Esophagus (tissue), 2 donors: ENCODE data around the gene KDM4B. TPM values are rescaled to one million over a fixed set of nuclear protein-coding genes. Genes with fewer than 3 reads are reported as not detected.

Experiments used
- H3K27ac ChIP-seq, 2 donors: one replicate each; pipeline ENCODE4 v1.5.1; 2013; ENCODE audit warnings: low read depth in 2 of 2, mild to moderate bottlenecking in 2 of 2, inconsistent platforms in 1 of 2, low read length in 1 of 2, moderate library complexity in 1 of 2
- H3K27me3 ChIP-seq, 2 donors: one replicate each; pipeline ENCODE4 v1.6.1; 2013; ENCODE audit warnings: low read length in 2 of 2, control low read depth in 1 of 2, mild to moderate bottlenecking in 1 of 2; ENCODE audit not compliant: insufficient read depth in 2 of 2, control insufficient read depth in 1 of 2
- H3K36me3 ChIP-seq, 2 donors: one replicate each; pipeline ENCODE4 v1.6.1; 2013; ENCODE audit warnings: low read length in 1 of 2; ENCODE audit not compliant: control insufficient read depth in 2 of 2, insufficient read depth in 2 of 2
- H3K4me1 ChIP-seq, 2 donors: one replicate each; pipeline ENCODE4 v1.6.1; 2013; ENCODE audit warnings: low read length in 1 of 2; ENCODE audit not compliant: control insufficient read depth in 2 of 2, insufficient read depth in 2 of 2
- H3K4me3 ChIP-seq, 2 donors: one replicate each; pipeline ENCODE4 v1.5.1; 2013; ENCODE audit warnings: low read length in 2 of 2, mild to moderate bottlenecking in 2 of 2, low read depth in 1 of 2, moderate library complexity in 1 of 2
- H3K9me3 ChIP-seq, 2 donors: one replicate each; pipeline ENCODE4 v1.6.1; 2013; ENCODE audit warnings: mild to moderate bottlenecking in 2 of 2, low read depth in 1 of 2, low read length in 1 of 2, moderate library complexity in 1 of 2; ENCODE audit not compliant: control insufficient read depth in 2 of 2, insufficient read depth in 1 of 2
- WGBS, 2 donors: extraction: QIAGEN DNeasy Blood & Tissue Kit; methylation state at CpG; one replicate each; pipeline ENCODE4 v1.1.7; 2013; 5-methylcytosine and 5-hydroxymethylcytosine counted together
- polyA plus RNA-seq, 2 donors: library from polyadenylated mRNA; stranded (reverse); fragments of 200-250 nt; gene quantifications; one replicate each; pipeline ENCODE4 v1.2.3, GENCODE V29; 2013
- donor health status: healthy with polysubstance abuse.
- donor health status: Bipolar disorder and iron deficiency.

KDM4B gene
- polyA plus RNA-seq, 2 donors: 10.7 to 26.7 TPM

- 83 to 84% methylated on average over 24 to 25 of the region's 25 CpGs for WGBS, 2 donors
- H3K4me3 ChIP-seq: no peak overlapping the region
- H3K27ac ChIP-seq: no peak overlapping the region
- H3K36me3 ChIP-seq: peaks cover 12 to 84% of the 10 kb centered on the region in 2 donors
- H3K4me1 ChIP-seq: peaks cover 0 to 5% of the 10 kb centered on the region in 2 donors
- peaks cover 0 to 5% of the 10 kb centered on the region in 2 donors for H3K9me3 ChIP-seq
- H3K27me3 ChIP-seq: no peaks in the 10 kb centered on the region
These were observed 167.4 kb downstream of the KDM4B start for GRCh38 chr19:5136073-5136855.

DNA sequence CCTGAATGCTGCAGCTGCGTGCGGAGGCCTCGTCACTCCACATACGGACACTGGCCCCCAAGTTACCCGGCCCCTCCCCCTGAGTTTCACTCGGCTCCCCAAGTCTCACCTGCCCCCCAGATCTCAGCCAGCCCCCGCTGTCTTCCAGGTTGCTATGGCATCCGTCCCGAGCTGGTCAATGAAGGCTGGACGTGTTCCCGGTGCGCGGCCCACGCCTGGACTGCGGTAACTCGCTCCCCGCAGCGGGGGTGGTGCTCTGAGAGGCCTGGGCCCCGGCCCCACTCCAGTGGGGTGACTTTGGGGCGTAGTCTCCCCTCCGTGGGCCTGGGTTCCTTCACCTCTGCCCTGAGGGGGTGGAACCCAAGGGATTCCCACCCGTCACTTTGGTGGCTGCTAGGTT, 168.2 kb downstream of the KDM4B start:
- H3K4me3 ChIP-seq: no peak overlapping the region
- peaks cover 0 to 5% of the 10 kb centered on the region in 2 donors for H3K9me3 ChIP-seq
- H3K4me1 ChIP-seq: peaks cover 0 to 1% of the 10 kb centered on the region in 2 donors
- 90 to 94% methylated on average over 22 of the region's 22 CpGs for WGBS, 2 donors
- no peak overlapping the region for H3K27ac ChIP-seq
- H3K36me3 ChIP-seq: peaks cover 12 to 87% of the 10 kb centered on the region in 2 donors
- H3K27me3 ChIP-seq: no peaks in the 10 kb centered on the region

- peaks cover 12 to 88% of the 10 kb centered on the region in 2 donors for H3K36me3 ChIP-seq
- H3K4me1 ChIP-seq: no peaks in the 10 kb centered on the region
- H3K9me3 ChIP-seq: peaks cover 0 to 5% of the 10 kb centered on the region in 2 donors
- H3K27ac ChIP-seq: no peak overlapping the region
- H3K4me3 ChIP-seq: no peak overlapping the region
- H3K27me3 ChIP-seq: no peaks in the 10 kb centered on the region
- WGBS, 2 donors: 85 to 89% methylated on average over 29 of the region's 29 CpGs
These were observed 168.7 kb downstream of the KDM4B start for GRCh38 chr19:5137571-5138124.

- Histone ChIP-seq H3K4me1 (no peaks in the 10 kb centered on the region), H3K4me3 (no peak overlapping the region), H3K27ac (no peak overlapping the region), H3K36me3 (peaks cover 12 to 78% of the 10 kb centered on the region in 2 donors), H3K9me3 (peaks cover 0 to 5% of the 10 kb centered on the region in 2 donors), H3K27me3 (no peaks in the 10 kb centered on the region)
- 73 to 81% methylated on average over 30 of the region's 30 CpGs for WGBS, 2 donors
These were observed 170.0 kb downstream of the KDM4B start for GRCh38 chr19:5138606-5139582.

DNA sequence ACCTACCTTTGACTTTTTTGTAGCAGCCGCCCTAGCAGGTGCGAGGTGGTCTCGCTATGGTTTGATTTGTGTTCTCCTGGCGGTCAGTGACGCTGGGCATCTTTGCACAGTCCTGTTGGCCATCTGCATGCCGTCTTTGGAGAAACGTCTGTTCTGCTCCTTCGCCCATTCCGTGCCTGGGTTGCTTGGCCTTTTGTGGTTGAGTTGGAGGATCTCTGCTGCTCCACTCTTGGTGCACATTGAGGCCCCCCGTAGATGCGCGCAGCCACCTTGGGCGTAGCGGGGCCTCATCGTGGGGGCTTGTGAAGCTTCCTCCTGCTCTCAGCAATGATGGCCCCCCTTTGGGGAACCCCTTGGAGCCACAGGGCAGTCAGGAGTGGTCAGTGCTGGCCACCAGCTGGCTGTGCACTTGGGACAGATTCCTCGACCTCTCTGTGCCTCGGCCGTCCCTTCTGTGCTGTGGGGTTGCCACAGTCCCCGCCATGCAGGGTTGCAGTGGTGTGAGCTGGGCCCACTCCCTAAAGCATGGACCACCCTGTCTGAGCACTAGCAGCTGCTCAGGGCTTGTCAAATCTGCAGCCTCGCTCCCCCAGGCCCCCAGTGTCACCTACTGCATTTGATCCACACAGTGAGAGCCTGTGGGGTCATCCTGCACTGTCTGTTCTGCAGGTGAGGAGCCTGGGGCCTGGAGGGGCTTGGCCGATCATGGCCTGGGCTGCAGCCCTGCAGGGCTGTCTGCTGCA, 170.8 kb downstream of the KDM4B start:
- H3K27me3 ChIP-seq: no peaks in the 10 kb centered on the region
- H3K4me3 ChIP-seq: no peak overlapping the region
- 88% methylated on average over 21 of the region's 21 CpGs for WGBS, 2 donors
- H3K4me1 ChIP-seq: no peaks in the 10 kb centered on the region
- H3K27ac ChIP-seq: no peak overlapping the region
- H3K9me3 ChIP-seq: peaks cover 0 to 5% of the 10 kb centered on the region in 2 donors
- peaks cover 12 to 74% of the 10 kb centered on the region in 2 donors for H3K36me3 ChIP-seq

GRCh38 chr19:5141129-5141849, 172.4 kb downstream of the KDM4B start:
- Histone ChIP-seq H3K9me3 (peaks cover 0 to 5% of the 10 kb centered on the region in 2 donors), H3K4me1 (no peaks in the 10 kb centered on the region), H3K27ac (no peak overlapping the region), H3K36me3 (peaks cover 5 to 71% of the 10 kb centered on the region in 2 donors), H3K4me3 (no peak overlapping the region), H3K27me3 (no peaks in the 10 kb centered on the region)
- 84 to 86% methylated on average over 37 of the region's 37 CpGs for WGBS, 2 donors

- H3K27me3 ChIP-seq: no peaks in the 10 kb centered on the region
- H3K9me3 ChIP-seq: peaks cover 0 to 5% of the 10 kb centered on the region in 2 donors
- peaks cover 5 to 66% of the 10 kb centered on the region in 2 donors for H3K36me3 ChIP-seq
- H3K4me3 ChIP-seq: no peak overlapping the region
- no peak overlapping the region for H3K27ac ChIP-seq
- H3K4me1 ChIP-seq: no peaks in the 10 kb centered on the region
- 93 to 94% methylated on average over 33 to 36 of the region's 36 CpGs for WGBS, 2 donors
These were observed 173.2 kb downstream of the KDM4B start for GRCh38 chr19:5141850-5142724.

GRCh38 chr19:5142725-5143097, 173.8 kb downstream of the KDM4B start:
- H3K4me1 ChIP-seq: peaks cover 0 to under 1% of the 10 kb centered on the region in 2 donors
- peaks cover 0 to under 1% of the 10 kb centered on the region in 2 donors for H3K9me3 ChIP-seq
- H3K27me3 ChIP-seq: no peaks in the 10 kb centered on the region
- peaks cover 5 to 63% of the 10 kb centered on the region in 2 donors for H3K36me3 ChIP-seq
- H3K27ac ChIP-seq: no peak overlapping the region
- no peak overlapping the region for H3K4me3 ChIP-seq
- 88 to 90% methylated on average over 22 of the region's 22 CpGs for WGBS, 2 donors
